OCI-LY3 (cell line): ENCODE measurements around the gene FGD3.

Experiments
- H2AFZ ChIP-seq: fragments of 200-600, 300-600 bp; shearing (Covaris generic); 2 replicates; pipeline ENCODE4 v1.6.0; 2014; ENCODE audit warnings: antibody characterized with exemption, low read depth, low read length
- H3K27ac ChIP-seq: fragments of 200-600, 300-600 bp; sonication (generic); 2 replicates; pipeline ENCODE4 v1.5.1; 2014; ENCODE audit warnings: mild to moderate bottlenecking, low read length, moderate library complexity, mixed read lengths
- H3K27me3 ChIP-seq: fragments of 200-600, 300-600 bp; sonication (generic); 2 replicates; pipeline ENCODE4 v1.6.1; 2014; ENCODE audit warnings: low read depth, low read length, mixed read lengths
- H3K36me3 ChIP-seq: fragments of 200-600, 300-600 bp; sonication (generic); replicated peaks from 2 replicates; pipeline ENCODE3; 2014; ENCODE audit warnings: low read depth, low read length, mixed read lengths
- H3K4me1 ChIP-seq: fragments of 300-600, 200-600 bp; sonication (generic); 2 replicates; pipeline ENCODE4 v1.6.1; 2014; ENCODE audit warnings: low read length, mixed read lengths
- H3K4me2 ChIP-seq: fragments of 200-600, 300-600 bp; sonication (generic); 2 replicates; pipeline ENCODE4 v1.6.1; 2014; ENCODE audit warnings: low read length, mixed read lengths
- H3K4me3 ChIP-seq: fragments of 300-600, 200-600 bp; sonication (generic); 2 replicates; pipeline ENCODE4 v1.5.1; 2014; ENCODE audit warnings: antibody characterized with exemption, mild to moderate bottlenecking, low read length, moderate library complexity
- H3K79me2 ChIP-seq: fragments of 300-600, 200-600 bp; shearing (Covaris generic); 2 replicates; pipeline ENCODE4 v1.6.1; 2014; ENCODE audit warnings: mild to moderate bottlenecking, low read length, mixed read lengths
- H3K9ac ChIP-seq: fragments of 300-600, 200-600 bp; shearing (Covaris generic); 2 replicates; pipeline ENCODE4 v1.6.0; 2014; ENCODE audit warnings: mild to moderate bottlenecking, low read length, moderate library complexity
- H3K9me3 ChIP-seq: fragments of 200-600, 300-600 bp; shearing (Covaris generic); 2 replicates; pipeline ENCODE4 v1.6.1; 2014; ENCODE audit warnings: low read length, mixed read lengths; ENCODE audit not compliant: insufficient read depth
- H4K20me1 ChIP-seq: fragments of 200-600, 300-600 bp; sonication (generic); 2 replicates; pipeline ENCODE4 v1.6.1; 2016; ENCODE audit warnings: low read length, mixed read lengths; ENCODE audit not compliant: insufficient read depth
- CTCF ChIP-seq: fragments of 200-600, 300-600 bp; sonication (generic); IDR thresholded peaks from 2 replicates; pipeline ENCODE4 v1.5.1; 2014; ENCODE audit warnings: antibody characterized with exemption, low read length, low read depth
- EZH2phosphoT487 ChIP-seq: fragments of 200-600 bp; shearing (Covaris generic); IDR thresholded peaks from 2 replicates; pipeline ENCODE4 v1.6.1; 2018; ENCODE audit warnings: antibody characterized with exemption, mixed run types, low read depth

The FGD3 gene

DNA sequence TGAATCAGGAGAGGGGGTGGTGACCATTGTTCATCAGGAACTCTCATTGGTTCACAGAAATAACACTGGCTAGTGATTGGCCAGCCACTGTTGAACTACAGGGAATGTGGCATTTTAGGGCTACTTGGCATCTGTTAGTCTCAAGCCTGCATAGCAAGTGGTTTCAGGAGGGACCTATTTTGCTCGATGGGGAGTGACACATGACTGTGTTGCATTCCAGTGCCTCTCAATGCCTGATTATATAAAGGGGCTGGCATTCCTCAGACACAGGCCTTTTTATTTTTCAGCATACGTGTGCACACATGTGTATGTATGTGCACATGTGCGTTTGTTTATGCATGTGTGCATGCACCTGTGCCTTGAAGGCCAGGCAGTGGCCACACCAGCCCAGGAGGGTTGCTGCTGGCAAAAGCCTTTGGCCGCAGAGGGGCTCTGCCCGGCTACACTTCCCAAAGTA lies 23.2 kb downstream of the FGD3 start:
- Histone ChIP-seq H3K4me1 (peaks cover 26% of the 10 kb centered on the region), H3K9me3 (no peaks in the 10 kb centered on the region), H3K4me3 (no peak overlapping the region), H3K27me3 (no peaks in the 10 kb centered on the region), H2AFZ (no peak overlapping the region), H3K4me2 (no peak overlapping the region), H3K27ac (no peak overlapping the region), H4K20me1 (peaks cover 32% of the 10 kb centered on the region; the same call in 1 of the 2 replicates), H3K79me2 (peaks cover 2% of the 10 kb centered on the region; the same call in 1 of the 2 replicates), H3K36me3 (no peaks in the 10 kb centered on the region), H3K9ac (no peak overlapping the region)
- TF ChIP-seq CTCF = no peak
- no peak for TF ChIP-seq EZH2phosphoT487

DNA sequence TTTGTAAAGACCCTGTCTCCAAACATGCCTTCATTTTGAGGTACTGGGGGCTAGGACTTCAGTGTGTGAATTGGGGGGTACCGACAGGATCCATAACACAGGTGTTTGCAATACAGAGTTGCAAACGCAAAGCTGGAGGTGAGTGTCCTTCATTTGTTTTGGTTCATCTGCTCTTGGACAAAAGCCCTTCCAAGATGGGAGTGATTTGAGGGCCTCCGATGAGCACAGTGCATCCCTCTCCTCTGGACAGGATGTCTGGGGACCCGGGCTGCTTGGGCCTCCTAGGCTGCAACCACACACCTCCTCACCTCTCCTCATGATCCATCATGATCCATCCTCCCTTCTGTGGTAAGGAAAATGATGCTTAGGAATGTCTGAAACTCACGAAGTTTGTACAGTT lies 23.8 kb downstream of the FGD3 start:
- Histone ChIP-seq H3K9ac (no peak overlapping the region), H3K9me3 (no peaks in the 10 kb centered on the region), H3K36me3 (peaks cover 3% of the 10 kb centered on the region), H4K20me1 (peaks cover 32% of the 10 kb centered on the region; the same call in 1 of the 2 replicates), H3K27ac (no peak overlapping the region), H3K4me2 (no peak overlapping the region), H3K27me3 (no peaks in the 10 kb centered on the region), H2AFZ (no peak overlapping the region), H3K4me1 (peaks cover 24% of the 10 kb centered on the region), H3K4me3 (no peak overlapping the region), H3K79me2 (no peaks in the 10 kb centered on the region; the same call in 1 of the 2 replicates)
- TF ChIP-seq EZH2phosphoT487 = no peak
- TF ChIP-seq CTCF = no peak

DNA sequence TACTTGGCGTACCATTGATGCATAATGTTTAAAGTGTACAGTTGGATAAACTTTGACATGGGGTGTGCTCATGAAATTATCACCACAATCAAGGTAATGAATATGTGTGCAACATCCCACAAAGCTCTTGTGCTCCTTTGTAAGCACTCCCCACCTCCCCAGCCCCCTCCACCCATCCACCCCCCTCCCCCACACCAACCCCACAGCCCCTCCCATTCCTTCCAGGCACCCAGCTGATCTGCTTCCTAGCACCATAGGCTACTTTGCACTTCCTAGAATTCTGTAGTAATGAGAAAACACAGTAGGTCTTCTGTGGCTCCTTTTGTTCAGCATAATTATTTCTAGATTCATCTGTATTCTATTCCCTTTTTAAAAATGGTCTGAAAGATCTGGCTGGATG lies 24.5 kb downstream of the FGD3 start:
- no peaks in the 10 kb centered on the region for H3K27me3 ChIP-seq
- no peak overlapping the region for H3K4me3 ChIP-seq
- no peak overlapping the region for H3K27ac ChIP-seq
- no peaks in the 10 kb centered on the region; the same call in 1 of the 2 replicates for H3K79me2 ChIP-seq
- peaks cover 3% of the 10 kb centered on the region for H3K36me3 ChIP-seq
- H3K4me1 ChIP-seq = peaks cover 24% of the 10 kb centered on the region
- H3K9ac ChIP-seq = no peak overlapping the region
- no peak overlapping the region for H2AFZ ChIP-seq
- no peaks in the 10 kb centered on the region for H3K9me3 ChIP-seq
- H4K20me1 ChIP-seq = peaks cover 32% of the 10 kb centered on the region; the same call in 1 of the 2 replicates
- no peak for TF ChIP-seq CTCF
- no peak for TF ChIP-seq EZH2phosphoT487
- no peak overlapping the region for H3K4me2 ChIP-seq

GRCh38 chr9:92973700-92974099 lies 26.4 kb downstream of the FGD3 start:
- peaks cover 17% of the 10 kb centered on the region for H3K4me1 ChIP-seq
- no peaks in the 10 kb centered on the region for H3K9me3 ChIP-seq
- no peak overlapping the region for H3K4me3 ChIP-seq
- H3K4me2 ChIP-seq = no peak overlapping the region
- no peaks in the 10 kb centered on the region for H3K27me3 ChIP-seq
- no peak overlapping the region for H2AFZ ChIP-seq
- no peak overlapping the region for H3K27ac ChIP-seq
- peaks cover 3% of the 10 kb centered on the region for H3K36me3 ChIP-seq
- no peak overlapping the region for H3K9ac ChIP-seq
- TF ChIP-seq EZH2phosphoT487 (no peak), CTCF (no peak)
- peaks cover 31% of the 10 kb centered on the region; the same call in 1 of the 2 replicates for H4K20me1 ChIP-seq
- no peaks in the 10 kb centered on the region; the same call in 1 of the 2 replicates for H3K79me2 ChIP-seq
